SK-N-SH (cell line): ENCODE results near the gene SIRT2. TPM values are rescaled to one million over a fixed set of nuclear protein-coding genes. Genes with fewer than 3 reads are reported as not detected.

ENCODE experiments used
- CTCF ChIA-PET: fragments of 300-600, 350-600 bp; formaldehyde crosslinking; extraction: SDS; loops from one replicate; lab custom pipeline; 2021; lab: Yijun Ruan, JAX
- POLR2A ChIA-PET: fragments of 350-600 bp; sonication (Branson Sonifier 250); formaldehyde crosslinking; extraction: SDS; loops from one replicate; lab custom pipeline; 2020; ENCODE audit warnings: antibody characterized with exemption, inconsistent platforms; lab: Yijun Ruan, JAX
- DNase-seq: peaks from one replicate; pipeline ENCODE4 v3.0.0; 2012
- H2AFZ ChIP-seq: fragments of 200-600 bp; sonication (generic); 2 replicates; pipeline ENCODE4 v1.8.1; 2016; ENCODE audit warnings: antibody characterized with exemption, mild to moderate bottlenecking, low read depth
- H3F3A ChIP-seq: fragments of 200-600 bp; sonication (generic); replicated peaks from 2 replicates; pipeline ENCODE3; 2016; ENCODE audit warnings: antibody characterized with exemption, mild to moderate bottlenecking; ENCODE audit not compliant: insufficient read depth
- H3K27ac ChIP-seq, 2 experiments: fragments of 200-500 bp in 1 of 2; fragments of 200-600 bp in 1 of 2; sonication (Bioruptor generic) in 1 of 2; sonication (generic), shearing (Covaris generic) in 1 of 2; 2 replicates each; pipeline versions ENCODE4 v1.5.1 to v1.6.1; 2014 to 2016; ENCODE audit warnings: low read depth in 2 of 2, inconsistent platforms in 1 of 2, low read length in 1 of 2, mild to moderate bottlenecking in 1 of 2, mixed read lengths in 1 of 2
- H3K27me3 ChIP-seq: fragments of 200-600 bp; sonication (generic), shearing (Covaris generic); 2 replicates; pipeline ENCODE4 v1.6.1; 2016; ENCODE audit warnings: mixed run types; ENCODE audit not compliant: insufficient read depth
- H3K36me3 ChIP-seq, 2 experiments: fragments of 200-500 bp in 1 of 2; fragments of 200-600 bp in 1 of 2; sonication (Bioruptor generic) in 1 of 2; sonication (generic) in 1 of 2; replicated peaks in 1 of 2; 2 replicates each; pipeline versions ENCODE3 to v1.5.1; 2014 to 2016; ENCODE audit warnings: low read length in 1 of 2, mild to moderate bottlenecking in 1 of 2; ENCODE audit not compliant: insufficient read depth in 2 of 2, control insufficient read depth in 1 of 2
- H3K4me1 ChIP-seq, 2 experiments: fragments of 200-500 bp in 1 of 2; fragments of 200-600 bp in 1 of 2; sonication (Bioruptor generic) in 1 of 2; sonication (generic), shearing (Covaris generic) in 1 of 2; 2 replicates each; pipeline versions ENCODE4 v1.5.1 to v1.6.1; 2014 to 2016; ENCODE audit warnings: low read depth in 1 of 2, low read length in 1 of 2, mixed run types in 1 of 2; ENCODE audit not compliant: insufficient read depth in 2 of 2, control insufficient read depth in 1 of 2
- H3K4me2 ChIP-seq: fragments of 200-600 bp; sonication (generic), shearing (Covaris generic); 2 replicates; pipeline ENCODE4 v1.6.1; 2017; ENCODE audit warnings: mixed run types
- H3K4me3 ChIP-seq, 2 experiments: fragments of 200-500 bp in 1 of 2; fragments of 200-600 bp in 1 of 2; sonication (Bioruptor generic) in 1 of 2; sonication (generic), shearing (Covaris generic) in 1 of 2; 2 replicates each; pipeline versions ENCODE4 v1.5.1 to v1.8.1; 2014 to 2016; ENCODE audit warnings: low read depth in 2 of 2, inconsistent platforms in 1 of 2, low read length in 1 of 2, mild to moderate bottlenecking in 1 of 2, mixed read lengths in 1 of 2, moderate library complexity in 1 of 2
- H3K79me2 ChIP-seq: fragments of 200-600 bp; sonication (generic); 2 replicates; pipeline ENCODE4 v1.8.1; 2017; ENCODE audit warnings: mild to moderate bottlenecking; ENCODE audit not compliant: insufficient read depth
- H3K9ac ChIP-seq: fragments of 200-600 bp; sonication (generic); 2 replicates; pipeline ENCODE4 v1.6.1; 2017; ENCODE audit warnings: mixed run types
- H3K9me2 ChIP-seq: fragments of 200-600 bp; sonication (generic); 2 replicates; pipeline ENCODE4 v1.6.1; 2017; ENCODE audit warnings: mixed run types
- H3K9me3 ChIP-seq: fragments of 200-600 bp; sonication (generic); 2 replicates; pipeline ENCODE4 v1.6.1; 2017; ENCODE audit warnings: mixed run types, mild to moderate bottlenecking, moderate library complexity
- H4K20me1 ChIP-seq: fragments of 200-600 bp; sonication (generic); 2 replicates; pipeline ENCODE4 v1.6.1; 2017; ENCODE audit warnings: mild to moderate bottlenecking, mixed run types; ENCODE audit not compliant: insufficient read depth
- CHD2 ChIP-seq: fragments of 150-350 bp; IDR thresholded peaks from 2 replicates; pipeline ENCODE4 v1.6.1; 2018; ENCODE audit warnings: low read length; ENCODE audit not compliant: partially characterized antibody
- CTCF ChIP-seq: fragments of 200-600 bp; sonication (generic); IDR thresholded peaks from 2 replicates; pipeline ENCODE4 v1.6.1; 2017; ENCODE audit warnings: antibody characterized with exemption, mild to moderate bottlenecking, moderate library complexity
- ELF1 ChIP-seq: IDR thresholded peaks from 2 replicates; pipeline ENCODE4 v1.4.0; 2012
- EZH2phosphoT487 ChIP-seq: fragments of 200-600 bp; sonication (generic); IDR thresholded peaks from 2 replicates; pipeline ENCODE4 v1.6.1; 2017; ENCODE audit warnings: low read depth, mixed run types, mild to moderate bottlenecking, antibody characterized with exemption, moderate library complexity, borderline replicate concordance
- FOSL2 ChIP-seq: IDR thresholded peaks from 2 replicates; pipeline ENCODE4 v1.4.0; 2012; ENCODE audit warnings: low read depth, mild to moderate bottlenecking, moderate library complexity, borderline replicate concordance
- FOXM1 ChIP-seq: IDR thresholded peaks from 2 replicates; pipeline ENCODE4 v1.4.0; 2012; ENCODE audit warnings: low read depth, mild to moderate bottlenecking
- GABPA ChIP-seq: IDR thresholded peaks from 2 replicates; pipeline ENCODE4 v1.4.0; 2012; ENCODE audit warnings: low read depth, mild to moderate bottlenecking
- GATA2 ChIP-seq: sonication (generic); formaldehyde crosslinking; IDR thresholded peaks from 2 replicates; pipeline ENCODE4 v1.5.0; 2020; ENCODE audit warnings: mild to moderate bottlenecking, missing genetic modification reagents
- JUND ChIP-seq: IDR thresholded peaks from 2 replicates; pipeline ENCODE4 v1.4.0; 2012
- MEF2A ChIP-seq: IDR thresholded peaks from 2 replicates; pipeline ENCODE4 v1.4.0; 2012; ENCODE audit warnings: low read depth, borderline replicate concordance
- MXI1 ChIP-seq: IDR thresholded peaks from 2 replicates; pipeline ENCODE4 v1.6.1; 2012; ENCODE audit warnings: mild to moderate bottlenecking, low read depth, low read length, improper control_type of control experiment
- NFIC ChIP-seq: IDR thresholded peaks from 2 replicates; pipeline ENCODE4 v1.4.0; 2012; ENCODE audit warnings: borderline replicate concordance
- NRF1 ChIP-seq: IDR thresholded peaks from 2 replicates; pipeline ENCODE4 v1.6.1; 2012; ENCODE audit warnings: low read depth, mild to moderate bottlenecking, low read length
- POLR2AphosphoS5 ChIP-seq: IDR thresholded peaks from 2 replicates; pipeline ENCODE4 v1.6.1; 2012; ENCODE audit warnings: low read depth, low read length
- RAD21 ChIP-seq: IDR thresholded peaks from 2 replicates; pipeline ENCODE4 v1.6.1; 2012; ENCODE audit warnings: mild to moderate bottlenecking, low read length
- RCOR1 ChIP-seq: fragments of 150-350 bp; IDR thresholded peaks from 2 replicates; pipeline ENCODE4 v1.6.1; 2017; ENCODE audit warnings: antibody characterized with exemption, low read length
- RXRA ChIP-seq: IDR thresholded peaks from 2 replicates; pipeline ENCODE4 v1.4.0; 2012; ENCODE audit warnings: low read depth, mild to moderate bottlenecking, borderline replicate concordance
- SIN3A ChIP-seq: IDR thresholded peaks from 2 replicates; pipeline ENCODE4 v1.6.1; 2012; ENCODE audit warnings: low read depth, mild to moderate bottlenecking, low read length, moderate library complexity, borderline replicate concordance
- SMC3 ChIP-seq: IDR thresholded peaks from 2 replicates; pipeline ENCODE4 v1.6.1; 2012; ENCODE audit warnings: low read depth, low read length, improper control_type of control experiment
- TAF1 ChIP-seq: IDR thresholded peaks from 2 replicates; pipeline ENCODE4 v1.6.1; 2012; ENCODE audit warnings: low read depth, mild to moderate bottlenecking, low read length, moderate library complexity, borderline replicate concordance
- TCF12 ChIP-seq: IDR thresholded peaks from 2 replicates; pipeline ENCODE4 v1.4.0; 2012
- TEAD4 ChIP-seq: IDR thresholded peaks from 2 replicates; pipeline ENCODE4 v1.4.0; 2012; ENCODE audit warnings: mild to moderate bottlenecking, borderline replicate concordance; ENCODE audit not compliant: insufficient read depth
- USF1 ChIP-seq: IDR thresholded peaks from 2 replicates; pipeline ENCODE4 v1.4.0; 2012; ENCODE audit warnings: low read depth, borderline replicate concordance
- WGBS: methylation state at CpG from one replicate; pipeline ENCODE4 v1.1.6; 2017; ENCODE audit warnings: low lambda C conversion rate; 5-methylcytosine and 5-hydroxymethylcytosine counted together
- polyA plus RNA-seq, 3 experiments: library from polyadenylated mRNA; depleted of rRNA; stranded (reverse); fragments of >200 nt; gene quantifications; 2 replicates each; pipeline ENCODE4 v1.2.3, GENCODE V29; 2012
- TF ChIP-seq, protein P1 (sequence below): fragments of 150-350 bp; IDR thresholded peaks from 2 replicates; pipeline ENCODE4 v1.6.1; 2016; ENCODE audit warnings: mild to moderate bottlenecking, low read depth, low read length
- TF ChIP-seq, protein P2 (sequence below): IDR thresholded peaks from 2 replicates; pipeline ENCODE4 v1.4.0; 2012; ENCODE audit warnings: low read depth, borderline replicate concordance
- TF ChIP-seq, protein P3 (sequence below): IDR thresholded peaks from 2 replicates; pipeline ENCODE4; 2012
- TF ChIP-seq, protein P4 (sequence below): IDR thresholded peaks from 2 replicates; pipeline ENCODE4 v1.4.0; 2012; ENCODE audit warnings: low read depth

The SIRT2 gene
- polyA plus RNA-seq, 1 of the 3 experiments (the other 2 are of a cell fraction) = 39.3 TPM

DNA sequence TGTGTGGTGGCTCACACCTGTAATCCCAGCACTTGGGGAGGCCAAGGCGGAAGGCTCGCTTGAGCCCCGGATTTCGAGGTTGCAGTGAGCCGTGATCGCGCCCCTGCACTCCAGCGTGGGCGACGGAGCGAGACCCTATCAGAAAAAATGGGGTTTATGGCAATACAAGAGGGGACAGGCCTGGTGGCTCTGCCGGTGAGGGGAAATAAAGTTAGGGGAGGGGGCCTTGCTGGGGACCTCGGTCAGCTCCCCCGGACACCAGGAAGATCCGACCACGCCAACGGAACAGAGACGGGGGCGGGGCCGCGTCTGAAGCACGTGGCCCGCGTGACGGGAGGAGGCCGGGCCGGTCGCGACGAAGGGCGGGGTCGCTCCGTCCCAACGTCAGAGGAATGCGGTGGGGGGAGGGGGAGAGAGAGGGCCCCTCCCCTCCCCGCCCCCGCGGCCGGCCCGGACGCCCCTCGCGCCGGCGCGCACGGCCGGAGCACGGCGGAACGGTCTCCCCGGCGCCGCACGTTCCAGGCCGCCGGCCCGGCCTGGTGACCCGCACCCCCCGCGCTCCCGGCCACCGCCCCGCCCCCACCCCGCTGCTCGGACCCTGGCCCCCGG, 47.7 kb downstream of the SIRT2 start:
- Histone ChIP-seq H2AFZ (no peak overlapping the region), H3K4me1 (peaks cover 18 to 30% of the 10 kb centered on the region in 2 experiments; a peak in 1 of 4 replicates), H3K9me3 (no peaks in the 10 kb centered on the region), H3F3A (peaks cover 20% of the 10 kb centered on the region), H3K9ac (peak overlapping the region; percentile 97), H3K9me2 (no peaks in the 10 kb centered on the region), H3K4me3 (peak overlapping the region; percentile 64 to 87), H3K79me2 (peaks cover 31% of the 10 kb centered on the region), H3K36me3 (peaks cover 11 to 17% of the 10 kb centered on the region in 2 experiments), H3K27ac (peak overlapping the region; percentile 95 to 97), H4K20me1 (peaks cover 24% of the 10 kb centered on the region), H3K4me2 (peak overlapping the region; percentile 98), H3K27me3 (no peaks in the 10 kb centered on the region)
- DNase-seq = peak; percentile 95
- ChIA-PET CTCF (interaction anchor here (1.1 to 3.3 kb wide), 5 partner anchors 18 to 449 kb away, joined by 3 to 15 read pairs (median 5); partner anchors contain the start of genes FAM98C, MRPS12 and SARS2), POLR2A (interaction anchor here (0.6 to 1.9 kb wide), 3 partner anchors 9 to 214 kb away, joined by 3 to 10 read pairs (median 3); no protein-coding TSS in a partner anchor)
- WGBS = 7% methylated on average over 18 of the region's 67 CpGs
- TF ChIP-seq, protein P1, sequence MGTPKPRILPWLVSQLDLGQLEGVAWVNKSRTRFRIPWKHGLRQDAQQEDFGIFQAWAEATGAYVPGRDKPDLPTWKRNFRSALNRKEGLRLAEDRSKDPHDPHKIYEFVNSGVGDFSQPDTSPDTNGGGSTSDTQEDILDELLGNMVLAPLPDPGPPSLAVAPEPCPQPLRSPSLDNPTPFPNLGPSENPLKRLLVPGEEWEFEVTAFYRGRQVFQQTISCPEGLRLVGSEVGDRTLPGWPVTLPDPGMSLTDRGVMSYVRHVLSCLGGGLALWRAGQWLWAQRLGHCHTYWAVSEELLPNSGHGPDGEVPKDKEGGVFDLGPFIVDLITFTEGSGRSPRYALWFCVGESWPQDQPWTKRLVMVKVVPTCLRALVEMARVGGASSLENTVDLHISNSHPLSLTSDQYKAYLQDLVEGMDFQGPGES = no peak
- TF ChIP-seq FOXM1 (no peak), CTCF (no peak), GATA2 (no peak), GABPA (no peak), SIN3A (peak; percentile 82), NFIC (no peak), MXI1 (peak; percentile 98), ELF1 (no peak), TEAD4 (peak; percentile 58; the same call in 1 of the 2 replicates), SMC3 (no peak), USF1 (peak; percentile 90), POLR2AphosphoS5 (peak; percentile 36), CHD2 (peak; percentile 93), JUND (no peak), NRF1 (peak; percentile 49), TAF1 (no peak; the same call in 1 of the 2 replicates), RXRA (no peak), RCOR1 (no peak), FOSL2 (no peak), MEF2A (no peak), TCF12 (no peak), RAD21 (no peak), EZH2phosphoT487 (no peak)
- TF ChIP-seq, protein P2, sequence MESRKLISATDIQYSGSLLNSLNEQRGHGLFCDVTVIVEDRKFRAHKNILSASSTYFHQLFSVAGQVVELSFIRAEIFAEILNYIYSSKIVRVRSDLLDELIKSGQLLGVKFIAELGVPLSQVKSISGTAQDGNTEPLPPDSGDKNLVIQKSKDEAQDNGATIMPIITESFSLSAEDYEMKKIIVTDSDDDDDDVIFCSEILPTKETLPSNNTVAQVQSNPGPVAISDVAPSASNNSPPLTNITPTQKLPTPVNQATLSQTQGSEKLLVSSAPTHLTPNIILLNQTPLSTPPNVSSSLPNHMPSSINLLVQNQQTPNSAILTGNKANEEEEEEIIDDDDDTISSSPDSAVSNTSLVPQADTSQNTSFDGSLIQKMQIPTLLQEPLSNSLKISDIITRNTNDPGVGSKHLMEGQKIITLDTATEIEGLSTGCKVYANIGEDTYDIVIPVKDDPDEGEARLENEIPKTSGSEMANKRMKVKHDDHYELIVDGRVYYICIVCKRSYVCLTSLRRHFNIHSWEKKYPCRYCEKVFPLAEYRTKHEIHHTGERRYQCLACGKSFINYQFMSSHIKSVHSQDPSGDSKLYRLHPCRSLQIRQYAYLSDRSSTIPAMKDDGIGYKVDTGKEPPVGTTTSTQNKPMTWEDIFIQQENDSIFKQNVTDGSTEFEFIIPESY = no peak
- TF ChIP-seq, protein P3, sequence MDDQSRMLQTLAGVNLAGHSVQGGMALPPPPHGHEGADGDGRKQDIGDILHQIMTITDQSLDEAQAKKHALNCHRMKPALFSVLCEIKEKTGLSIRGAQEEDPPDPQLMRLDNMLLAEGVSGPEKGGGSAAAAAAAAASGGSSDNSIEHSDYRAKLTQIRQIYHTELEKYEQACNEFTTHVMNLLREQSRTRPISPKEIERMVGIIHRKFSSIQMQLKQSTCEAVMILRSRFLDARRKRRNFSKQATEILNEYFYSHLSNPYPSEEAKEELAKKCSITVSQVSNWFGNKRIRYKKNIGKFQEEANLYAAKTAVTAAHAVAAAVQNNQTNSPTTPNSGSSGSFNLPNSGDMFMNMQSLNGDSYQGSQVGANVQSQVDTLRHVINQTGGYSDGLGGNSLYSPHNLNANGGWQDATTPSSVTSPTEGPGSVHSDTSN = no peak
- TF ChIP-seq, protein P4, sequence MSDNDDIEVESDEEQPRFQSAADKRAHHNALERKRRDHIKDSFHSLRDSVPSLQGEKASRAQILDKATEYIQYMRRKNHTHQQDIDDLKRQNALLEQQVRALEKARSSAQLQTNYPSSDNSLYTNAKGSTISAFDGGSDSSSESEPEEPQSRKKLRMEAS = peak; percentile 98
